ENCODE results near the gene GATAD2B.

DNA sequence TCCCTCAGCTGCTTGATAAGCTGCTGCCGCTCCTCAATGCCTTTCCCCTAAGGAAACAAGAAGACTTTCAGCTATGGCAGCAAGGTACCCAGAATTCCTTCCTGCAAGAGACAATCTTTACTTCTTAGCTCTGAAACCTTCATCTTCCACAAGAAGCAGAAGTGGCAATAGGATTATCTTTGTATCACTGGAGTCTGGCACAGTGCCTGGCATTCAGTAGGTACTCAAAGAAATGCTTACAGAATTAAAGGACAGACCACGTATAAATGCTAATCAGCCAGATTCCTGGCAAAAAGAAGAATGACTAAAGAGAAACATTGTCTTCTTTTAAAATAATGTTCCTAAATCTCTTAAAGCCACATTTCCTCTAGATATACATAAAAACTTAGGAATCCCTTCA lies 103.9 kb downstream of the GATAD2B start:
- TF ChIP-seq ESRRG (CRISPR knock-in tag; IDR thresholded peaks at IDR 0.05) = no peak
- TF ChIP-seq TSHZ2 (CRISPR knock-in tag; IDR thresholded peaks at IDR 0.05) = no peak
- TF ChIP-seq ZC3H10 (CRISPR knock-in tag; IDR thresholded peaks at IDR 0.05) = no peak
- no peak for TF ChIP-seq ZNF8 (CRISPR knock-in tag; IDR thresholded peaks at IDR 0.05)
- no peak for TF ChIP-seq ZNF565 (CRISPR knock-in tag; conservative IDR thresholded peaks at IDR 0.05; ENCODE audit: low read depth)
- no peak for TF ChIP-seq TOX (CRISPR knock-in tag; IDR thresholded peaks at IDR 0.05; ENCODE audit: borderline replicate concordance)
- no peak for TF ChIP-seq BACH2 (CRISPR knock-in tag; IDR thresholded peaks at IDR 0.05; ENCODE audit: borderline replicate concordance)
- TF ChIP-seq ZFP3 (CRISPR knock-in tag; IDR thresholded peaks at IDR 0.05) = no peak
- no peak for TF ChIP-seq PATZ1 (CRISPR knock-in tag; IDR thresholded peaks at IDR 0.05; ENCODE audit: borderline replicate concordance)
- TF ChIP-seq ZFP30 (CRISPR knock-in tag; IDR thresholded peaks at IDR 0.05) = no peak
- TF ChIP-seq ISL1 (CRISPR knock-in tag; IDR thresholded peaks at IDR 0.05) = no peak
- TF ChIP-seq, protein P1, sequence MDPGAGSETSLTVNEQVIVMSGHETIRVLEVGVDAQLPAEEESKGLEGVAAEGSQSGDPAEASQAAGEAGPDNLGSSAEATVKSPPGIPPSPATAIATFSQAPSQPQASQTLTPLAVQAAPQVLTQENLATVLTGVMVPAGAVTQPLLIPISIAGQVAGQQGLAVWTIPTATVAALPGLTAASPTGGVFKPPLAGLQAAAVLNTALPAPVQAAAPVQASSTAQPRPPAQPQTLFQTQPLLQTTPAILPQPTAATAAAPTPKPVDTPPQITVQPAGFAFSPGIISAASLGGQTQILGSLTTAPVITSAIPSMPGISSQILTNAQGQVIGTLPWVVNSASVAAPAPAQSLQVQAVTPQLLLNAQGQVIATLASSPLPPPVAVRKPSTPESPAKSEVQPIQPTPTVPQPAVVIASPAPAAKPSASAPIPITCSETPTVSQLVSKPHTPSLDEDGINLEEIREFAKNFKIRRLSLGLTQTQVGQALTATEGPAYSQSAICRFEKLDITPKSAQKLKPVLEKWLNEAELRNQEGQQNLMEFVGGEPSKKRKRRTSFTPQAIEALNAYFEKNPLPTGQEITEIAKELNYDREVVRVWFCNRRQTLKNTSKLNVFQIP (CRISPR knock-in tag; IDR thresholded peaks at IDR 0.05; ENCODE audit: borderline replicate concordance, low read depth) = no peak
- TF ChIP-seq CSDC2 (CRISPR knock-in tag; IDR thresholded peaks at IDR 0.05) = no peak
- TF ChIP-seq PPARA (CRISPR knock-in tag; IDR thresholded peaks at IDR 0.05; ENCODE audit: borderline replicate concordance) = no peak
